Colonic mucosa (tissue), 4 donors: ENCODE measurements around the gene MAP3K7. TPM values are rescaled to one million over a fixed set of nuclear protein-coding genes. Genes with fewer than 3 reads are reported as not detected.

Experiments used
- DNase-seq: peaks from one replicate; pipeline ENCODE4 v3.0.0-alpha.2; 2020
- H3K27ac ChIP-seq: fragments of 200-600 bp; one replicate; pipeline ENCODE4 v1.8.0; 2021
- H3K27me3 ChIP-seq: fragments of 200-600 bp; one replicate; pipeline ENCODE4 v1.8.0; 2021
- H3K36me3 ChIP-seq: fragments of 200-600 bp; one replicate; pipeline ENCODE4 v1.8.0; 2021
- H3K4me1 ChIP-seq: fragments of 200-600 bp; one replicate; pipeline ENCODE4 v1.8.0; 2021; ENCODE audit warnings: mild to moderate bottlenecking
- H3K4me3 ChIP-seq: fragments of 200-600 bp; one replicate; pipeline ENCODE4 v1.8.0; 2021
- H3K9ac ChIP-seq, 2 donors: one replicate each; pipeline ENCODE4 v1.7.0; 2013; ENCODE audit warnings: control low read depth in 2 of 2, low read depth in 2 of 2, low read length in 2 of 2
- H3K9me3 ChIP-seq: fragments of 200-600 bp; one replicate; pipeline ENCODE4 v1.8.0; 2021
- intact Hi-C: fragments of 100-400 bp; cut with DNase I; formaldehyde crosslinking; loops from one replicate; pipeline ENCODE4 v1.14.1; 2022
- total RNA-seq, 2 donors: library from RNA; stranded (reverse); fragmentation: NEBNext Ultra II Directional in 1 of 2; extraction: Animal tissue kit (Norgen Biotek cat#: 25700) in 1 of 2; gene quantifications; one replicate each; pipeline ENCODE4 v1.2.1, GENCODE V29; 2021
- TF ChIP-seq, protein P1 (sequence below): fragments of 200-600 bp; IDR thresholded peaks from one replicate; pipeline ENCODE4 v1.8.0; 2022; ENCODE audit warnings: antibody characterized with exemption, mild to moderate bottlenecking
- donor health status: healthy.
- donor health status: DM: no; HTN: no; CAD: no.
- donor health status: DM: no; HTN: no; CAD: no.

Gene MAP3K7
- total RNA-seq = 10 to 100 TPM; 18.2 to 19.4 TPM

- TF ChIP-seq, protein P1, sequence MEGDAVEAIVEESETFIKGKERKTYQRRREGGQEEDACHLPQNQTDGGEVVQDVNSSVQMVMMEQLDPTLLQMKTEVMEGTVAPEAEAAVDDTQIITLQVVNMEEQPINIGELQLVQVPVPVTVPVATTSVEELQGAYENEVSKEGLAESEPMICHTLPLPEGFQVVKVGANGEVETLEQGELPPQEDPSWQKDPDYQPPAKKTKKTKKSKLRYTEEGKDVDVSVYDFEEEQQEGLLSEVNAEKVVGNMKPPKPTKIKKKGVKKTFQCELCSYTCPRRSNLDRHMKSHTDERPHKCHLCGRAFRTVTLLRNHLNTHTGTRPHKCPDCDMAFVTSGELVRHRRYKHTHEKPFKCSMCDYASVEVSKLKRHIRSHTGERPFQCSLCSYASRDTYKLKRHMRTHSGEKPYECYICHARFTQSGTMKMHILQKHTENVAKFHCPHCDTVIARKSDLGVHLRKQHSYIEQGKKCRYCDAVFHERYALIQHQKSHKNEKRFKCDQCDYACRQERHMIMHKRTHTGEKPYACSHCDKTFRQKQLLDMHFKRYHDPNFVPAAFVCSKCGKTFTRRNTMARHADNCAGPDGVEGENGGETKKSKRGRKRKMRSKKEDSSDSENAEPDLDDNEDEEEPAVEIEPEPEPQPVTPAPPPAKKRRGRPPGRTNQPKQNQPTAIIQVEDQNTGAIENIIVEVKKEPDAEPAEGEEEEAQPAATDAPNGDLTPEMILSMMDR = no peak
- no peaks in the 10 kb centered on the region for H3K27me3 ChIP-seq
- no peaks in the 10 kb centered on the region for H3K36me3 ChIP-seq
- H3K4me1 ChIP-seq = no peaks in the 10 kb centered on the region
- DNase-seq = peak; percentile 95
- H3K9ac ChIP-seq = peak within 1 kb of the TSS; percentile 60 to 82
- intact Hi-C loops = no loop called here
- H3K4me3 ChIP-seq = peak within 1 kb of the TSS; percentile 97
- H3K9me3 ChIP-seq = no peaks in the 10 kb centered on the region
- H3K27ac ChIP-seq = peak within 1 kb of the TSS; percentile 83
Measured at GRCh38 chr6:90586836-90587638, at the start of gene MAP3K7. Gene MAP3K7 (minus strand): TSS chr6:90587072. CDS start chr6:90586883, 189 bp downstream.

- Histone ChIP-seq H3K4me1 (no peaks in the 10 kb centered on the region), H3K36me3 (no peaks in the 10 kb centered on the region), H3K27ac (no peak overlapping the region), H3K9ac (no peak overlapping the region), H3K4me3 (no peak overlapping the region), H3K9me3 (no peaks in the 10 kb centered on the region), H3K27me3 (no peaks in the 10 kb centered on the region)
- TF ChIP-seq, protein P1 = no peak
- intact Hi-C loops = no loop called here
- DNase-seq = no peak
Measured at GRCh38 chr6:90631046-90631445, 44.2 kb upstream of the MAP3K7 start.

- H3K9ac ChIP-seq = no peak overlapping the region
- intact Hi-C loops = no loop called here
- DNase-seq = no peak
- H3K4me3 ChIP-seq = no peak overlapping the region
- no peak overlapping the region for H3K27ac ChIP-seq
- no peaks in the 10 kb centered on the region for H3K36me3 ChIP-seq
- TF ChIP-seq, protein P1 = no peak
- no peaks in the 10 kb centered on the region for H3K4me1 ChIP-seq
- H3K9me3 ChIP-seq = no peaks in the 10 kb centered on the region
- H3K27me3 ChIP-seq = no peaks in the 10 kb centered on the region
Measured at GRCh38 chr6:90621581-90621980, 34.7 kb upstream of the MAP3K7 start.

DNA sequence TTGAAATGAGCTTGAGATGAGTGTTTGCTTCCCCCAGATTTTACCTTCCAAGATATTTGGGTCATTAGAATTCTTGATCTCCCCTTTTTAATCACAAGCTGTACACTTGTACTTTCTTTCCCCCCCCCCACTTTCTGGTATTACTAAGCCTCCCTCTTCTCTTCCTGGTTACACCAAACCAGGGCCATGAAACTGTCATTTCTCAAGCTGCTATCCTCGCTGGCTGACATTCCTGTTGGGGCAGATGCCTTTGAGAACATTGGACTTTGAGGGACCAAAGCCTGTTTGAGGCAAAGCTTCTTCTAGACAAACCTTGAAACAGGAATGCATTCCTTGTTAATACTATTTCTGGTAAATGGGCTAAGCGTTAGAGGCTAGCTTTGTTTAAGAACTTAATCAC lies 32.3 kb upstream of the MAP3K7 start:
- intact Hi-C loops = no loop called here
- H3K9me3 ChIP-seq = no peaks in the 10 kb centered on the region
- no peak for DNase-seq

DNA sequence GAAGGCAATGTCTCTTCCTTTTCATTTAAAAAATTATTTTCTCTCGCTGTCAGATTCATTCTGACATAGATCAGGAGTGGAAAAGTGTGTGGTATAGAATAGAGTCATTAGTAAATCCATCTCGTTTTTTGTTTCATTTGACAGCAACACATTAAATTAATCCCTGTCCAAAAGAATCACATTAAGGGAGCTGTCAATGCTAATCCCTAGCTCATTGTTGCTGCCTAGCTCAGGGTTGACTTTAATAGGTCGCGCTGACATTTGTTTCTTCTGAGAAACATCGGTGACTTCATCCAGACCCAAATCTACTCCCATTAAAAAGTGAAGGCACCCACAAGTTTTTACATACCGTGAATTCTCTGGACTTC lies 25.4 kb upstream of the MAP3K7 start:
- intact Hi-C loops = no loop called here
- Histone ChIP-seq H3K4me1 (no peaks in the 10 kb centered on the region), H3K27me3 (peaks cover 25% of the 10 kb centered on the region), H3K4me3 (no peak overlapping the region), H3K27ac (no peak overlapping the region), H3K9ac (no peak overlapping the region), H3K9me3 (no peaks in the 10 kb centered on the region), H3K36me3 (no peaks in the 10 kb centered on the region)
- TF ChIP-seq, protein P1 = no peak
- DNase-seq = no peak

More for the DNA sequence above, 32.3 kb upstream of the MAP3K7 start:
- Histone ChIP-seq H3K27me3 (no peaks in the 10 kb centered on the region), H3K4me1 (no peaks in the 10 kb centered on the region), H3K4me3 (no peak overlapping the region), H3K27ac (no peak overlapping the region), H3K9ac (no peak overlapping the region), H3K36me3 (no peaks in the 10 kb centered on the region)
- TF ChIP-seq, protein P1 = no peak
